Measurements from ENCODE around the gene SECTM1.
"Not testable (repeated sequence)": the region's sequence is repeated elsewhere in the genome, so short reads cannot be mapped to it uniquely, and the experiment has no call there.

The SECTM1 gene
- total RNA-seq: 1.3 reads per million

DNA sequence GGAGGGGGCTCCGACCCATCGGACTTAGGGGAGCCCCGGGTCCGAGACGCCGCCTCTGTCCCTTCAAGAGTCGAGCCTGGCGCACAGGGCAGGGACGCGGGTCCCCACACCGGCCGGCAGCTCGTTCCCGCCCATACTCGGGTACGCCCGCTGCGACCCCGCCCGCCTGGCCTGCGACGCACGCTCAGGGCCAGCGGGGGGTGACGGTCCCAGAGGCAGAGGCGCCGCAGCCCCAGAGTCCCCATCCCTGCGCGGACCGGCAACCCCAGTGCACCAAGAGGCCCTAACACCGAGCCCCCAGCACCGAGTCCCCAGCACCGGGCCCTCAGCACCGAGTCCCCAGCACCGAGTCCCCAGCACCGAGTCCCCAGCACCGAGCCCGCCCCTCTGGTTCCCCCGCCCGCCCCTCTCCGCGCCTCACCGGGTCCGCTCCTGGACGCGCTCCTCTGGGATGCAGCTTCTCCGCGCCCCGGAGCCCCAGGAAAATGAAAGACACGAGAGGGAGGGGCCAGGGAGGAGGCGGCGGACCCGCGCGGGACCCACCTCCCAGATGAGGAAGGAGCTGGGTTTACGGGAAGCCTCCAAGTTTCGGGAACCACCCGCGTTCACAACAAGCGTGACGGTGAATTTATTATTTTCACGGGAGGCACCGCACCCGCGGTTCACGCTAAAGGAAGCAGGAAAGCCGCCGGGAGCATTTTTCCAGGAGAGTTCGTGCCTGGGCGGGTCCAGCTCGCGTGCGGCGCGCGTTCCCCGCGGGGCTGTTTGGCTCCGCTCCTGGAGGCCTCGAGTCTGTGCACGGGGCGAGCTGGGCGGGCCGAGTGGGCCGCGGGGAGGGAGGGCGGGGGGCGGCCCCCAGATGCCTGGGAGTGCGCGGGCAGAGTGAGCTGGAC, at the start of gene SECTM1:
TSS of gene SECTM1 (minus strand) at position 488 of the 893 bp plus-strand sequence. CDS start 6,526 bp downstream, outside the sequence.
- DNase-seq: no peak

DNA sequence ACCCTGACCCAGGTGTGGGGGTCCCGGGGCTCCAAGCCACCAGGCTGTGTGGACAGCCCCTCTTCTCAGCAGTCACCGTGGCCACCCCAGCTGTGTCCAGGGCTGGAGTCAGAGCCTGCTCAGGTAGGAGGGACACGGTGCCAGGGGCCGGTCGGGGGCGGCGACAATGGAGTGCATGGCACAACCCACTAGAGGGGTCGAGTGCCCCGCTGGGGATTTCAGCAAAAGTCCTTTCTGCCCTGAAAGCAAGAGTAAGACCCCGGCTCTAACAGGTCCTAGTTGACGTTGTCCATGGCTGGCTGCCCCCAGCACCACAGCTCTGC, 49.3 kb upstream of the SECTM1 start:
- no peak for DNase-seq

DNA sequence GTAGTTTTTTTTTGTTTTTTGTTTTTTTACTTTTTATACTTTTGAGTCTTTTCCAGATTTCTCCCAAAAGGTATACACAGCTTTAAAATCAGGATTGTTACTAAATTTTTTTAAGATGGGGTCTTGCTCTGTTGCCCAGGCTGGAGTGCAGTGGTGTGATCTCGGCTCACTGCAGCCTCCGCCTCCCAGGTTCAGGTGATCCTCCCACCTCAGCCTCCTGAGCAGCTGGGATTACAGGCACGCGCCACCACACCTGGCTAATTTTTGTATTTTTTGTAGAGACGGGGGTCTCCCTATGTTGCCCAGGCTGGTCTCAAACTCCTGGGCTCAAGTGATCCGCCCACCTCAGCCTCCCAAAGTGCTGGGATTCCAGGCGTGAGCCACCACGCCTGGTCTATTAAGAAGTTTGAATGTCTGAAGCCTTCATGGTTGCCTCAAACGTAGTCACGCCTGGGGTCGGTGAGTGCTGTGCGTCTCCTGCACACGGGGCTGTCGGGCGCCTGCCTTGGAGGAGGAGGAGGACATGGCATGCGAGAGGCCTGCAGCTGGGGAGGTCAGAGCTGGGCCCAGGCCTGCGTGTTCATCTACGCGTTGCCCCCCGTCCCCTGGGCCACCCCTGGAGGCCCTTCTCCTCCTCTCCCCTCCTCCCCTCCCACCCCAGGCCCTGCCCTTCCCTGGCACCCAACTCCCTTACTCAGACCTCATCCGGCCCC, 48.8 kb upstream of the SECTM1 start:
- not testable (repeated sequence) for DNase-seq

DNA sequence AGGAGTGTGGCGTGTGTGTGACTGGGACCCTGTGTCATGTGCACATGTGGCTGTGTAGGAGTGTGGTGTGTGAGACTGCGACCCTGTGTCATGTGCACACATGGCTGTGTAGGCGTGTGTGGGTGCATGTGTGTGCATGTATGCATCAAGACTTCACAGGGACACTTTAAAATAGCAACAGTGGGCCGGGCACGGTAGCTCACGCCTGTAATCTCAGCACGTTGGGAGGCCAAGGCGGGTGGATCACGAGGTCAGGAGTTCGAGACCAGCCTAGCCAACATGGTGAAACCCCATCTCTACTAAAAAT, 48.1 kb upstream of the SECTM1 start:
- DNase-seq: not testable (repeated sequence)

- DNase-seq: no peak
Measured at GRCh38 chr17:82380860-82381702, 47.5 kb upstream of the SECTM1 start.

DNA sequence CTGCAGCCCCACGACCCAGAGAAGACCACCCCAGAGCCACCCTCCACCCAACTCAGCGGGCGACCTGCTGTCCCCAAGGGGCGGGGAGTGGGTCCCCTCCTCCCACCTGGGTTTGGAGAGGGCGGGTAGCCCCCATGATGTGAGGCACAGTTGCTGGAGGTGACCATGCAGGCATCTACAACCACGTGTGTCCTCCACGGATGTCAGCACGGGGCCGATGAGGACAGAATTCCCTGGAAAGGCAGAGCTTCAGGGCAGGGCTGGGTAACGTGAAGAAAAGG, 45.1 kb upstream of the SECTM1 start:
- no peak for DNase-seq

DNA sequence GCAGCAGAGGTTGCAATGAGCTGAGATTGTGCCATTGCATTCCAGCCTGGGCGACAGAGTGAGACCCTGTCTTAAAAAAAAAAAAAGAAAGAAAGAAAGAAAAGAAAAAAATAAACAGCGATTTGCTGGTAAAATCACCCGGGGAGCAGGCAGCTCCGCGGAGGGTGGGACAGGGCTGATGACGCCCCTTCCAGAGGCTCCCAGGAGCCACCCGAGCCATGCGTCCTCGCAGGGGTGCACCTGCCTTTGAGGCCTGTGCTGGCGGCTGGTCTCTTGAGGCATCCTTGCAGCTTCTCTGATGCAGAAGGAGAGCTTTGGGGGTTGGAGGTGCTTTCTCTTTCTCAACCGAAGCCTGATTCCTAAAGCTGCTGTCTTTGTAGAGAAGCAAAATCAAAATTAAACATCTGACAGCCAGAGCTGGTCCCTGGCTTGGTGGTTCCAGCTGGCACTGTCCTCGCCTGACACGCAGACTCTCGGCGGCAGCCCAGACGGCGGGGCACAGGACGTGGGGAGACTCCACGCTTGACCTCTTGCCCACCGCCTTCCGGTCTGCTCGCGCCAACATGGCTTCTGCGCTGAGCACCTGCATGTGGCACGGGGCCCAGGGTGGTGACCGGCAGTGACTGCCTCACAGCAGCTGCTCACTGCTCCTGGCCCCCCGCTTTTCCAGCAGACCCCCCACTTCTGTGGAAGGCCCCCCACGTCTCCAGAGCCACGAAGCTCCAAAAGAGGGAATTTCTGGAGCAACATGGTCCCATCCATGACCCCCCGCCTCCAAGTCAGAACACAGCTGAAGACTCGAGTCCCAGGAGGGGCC, 44.6 kb upstream of the SECTM1 start:
- no peak for DNase-seq

DNA sequence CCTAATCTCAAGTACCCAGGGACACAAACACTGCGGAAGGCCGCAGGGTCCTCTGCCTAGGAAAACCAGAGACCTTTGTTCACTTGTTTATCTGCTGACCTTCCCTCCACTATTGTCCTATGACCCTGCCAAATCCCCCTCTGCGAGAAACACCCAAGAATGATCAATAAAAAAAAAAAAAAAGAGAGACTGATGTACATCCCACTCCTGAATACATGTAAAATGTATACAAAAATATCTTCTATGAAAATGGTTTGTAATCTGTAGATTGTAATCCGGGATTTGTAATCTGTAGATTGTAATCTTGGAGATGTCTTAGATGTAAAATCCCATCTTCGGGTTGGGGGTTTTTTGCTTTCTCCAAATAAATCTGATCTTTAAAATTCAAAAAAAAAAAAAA, 43.7 kb upstream of the SECTM1 start:
- DNase-seq: not testable (repeated sequence)

GRCh38 chr17:82376042-82376730, 42.6 kb upstream of the SECTM1 start:
- DNase-seq: no peak

GRCh38 chr17:82375359-82376041, 41.9 kb upstream of the SECTM1 start:
- DNase-seq: no peak

DNA sequence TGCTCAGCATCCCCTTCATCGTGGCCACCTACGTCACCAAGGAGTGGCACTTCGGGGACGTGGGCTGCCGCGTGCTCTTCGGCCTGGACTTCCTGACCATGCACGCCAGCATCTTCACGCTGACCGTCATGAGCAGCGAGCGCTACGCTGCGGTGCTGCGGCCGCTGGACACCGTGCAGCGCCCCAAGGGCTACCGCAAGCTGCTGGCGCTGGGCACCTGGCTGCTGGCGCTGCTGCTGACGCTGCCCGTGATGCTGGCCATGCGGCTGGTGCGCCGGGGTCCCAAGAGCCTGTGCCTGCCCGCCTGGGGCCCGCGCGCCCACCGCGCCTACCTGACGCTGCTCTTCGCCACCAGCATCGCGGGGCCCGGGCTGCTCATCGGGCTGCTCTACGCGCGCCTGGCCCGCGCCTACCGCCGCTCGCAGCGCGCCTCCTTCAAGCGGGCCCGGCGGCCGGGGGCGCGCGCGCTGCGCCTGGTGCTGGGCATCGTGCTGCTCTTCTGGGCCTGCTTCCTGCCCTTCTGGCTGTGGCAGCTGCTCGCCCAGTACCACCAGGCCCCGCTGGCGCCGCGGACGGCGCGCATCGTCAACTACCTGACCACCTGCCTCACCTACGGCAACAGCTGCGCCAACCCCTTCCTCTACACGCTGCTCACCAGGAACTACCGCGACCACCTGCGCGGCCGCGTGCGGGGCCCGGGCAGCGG, 41.2 kb upstream of the SECTM1 start:
- DNase-seq: no peak

- no peak for DNase-seq
Measured at GRCh38 chr17:82373731-82374625, 40.4 kb upstream of the SECTM1 start.

DNA sequence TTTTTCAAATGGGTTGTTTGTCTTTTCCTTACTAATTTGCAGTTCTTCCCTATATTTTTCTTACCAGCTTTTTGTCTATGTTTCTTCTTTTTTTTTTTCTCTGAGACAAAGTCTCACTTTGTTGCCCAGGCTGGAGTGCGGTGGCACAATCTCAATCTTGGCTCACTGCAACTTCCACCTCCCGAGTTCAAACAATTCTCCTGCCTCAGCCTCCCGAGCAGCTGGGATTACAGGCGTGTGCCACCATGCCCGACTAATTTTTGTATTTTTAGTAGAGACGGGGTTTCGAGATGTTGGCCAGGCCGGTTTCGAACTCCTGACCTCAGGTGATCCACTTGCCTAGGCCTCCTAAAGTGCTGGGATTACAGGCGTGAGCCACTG, 39.5 kb upstream of the SECTM1 start:
- not testable (repeated sequence) for DNase-seq

DNA sequence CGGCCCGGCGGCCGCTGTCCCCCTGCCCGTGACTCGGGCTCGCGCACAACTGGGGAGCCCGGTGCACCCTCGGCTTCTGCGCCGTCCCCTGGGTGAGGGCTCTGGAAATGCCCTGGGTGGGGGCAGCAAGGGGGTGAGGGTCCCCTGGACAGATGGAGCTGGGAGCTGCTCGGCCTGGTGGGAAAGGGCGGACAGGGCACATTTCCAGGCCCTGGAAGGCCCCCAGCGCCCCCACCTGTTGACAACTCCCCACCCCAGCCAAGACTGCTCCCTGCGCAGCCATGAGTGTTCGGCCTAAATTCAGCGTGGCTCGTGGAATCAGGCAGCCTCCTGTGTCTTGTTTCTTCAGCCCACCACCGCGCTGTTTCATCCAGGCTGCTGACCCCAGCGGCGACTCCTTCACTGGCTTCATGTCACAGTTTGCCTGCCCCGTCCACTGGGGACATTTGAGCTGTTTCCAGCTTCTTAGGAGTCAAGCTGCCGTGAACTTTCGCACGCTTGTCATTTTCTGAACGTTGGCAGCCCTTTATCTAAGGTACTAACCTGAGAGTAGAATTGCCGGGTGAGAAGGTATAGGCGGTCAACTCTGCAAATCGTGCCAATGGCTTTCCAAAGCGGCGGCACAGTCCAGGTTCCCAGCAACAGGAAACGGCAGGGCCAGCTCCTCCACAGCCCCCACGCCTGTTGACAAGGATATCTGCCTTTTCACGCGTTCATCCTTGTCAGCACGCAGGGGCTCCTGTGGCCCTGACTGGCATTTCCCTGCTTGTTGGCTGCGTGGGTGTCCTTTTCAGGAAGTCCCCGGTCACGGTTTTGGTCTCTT, 38.9 kb upstream of the SECTM1 start:
- no peak for DNase-seq

DNA sequence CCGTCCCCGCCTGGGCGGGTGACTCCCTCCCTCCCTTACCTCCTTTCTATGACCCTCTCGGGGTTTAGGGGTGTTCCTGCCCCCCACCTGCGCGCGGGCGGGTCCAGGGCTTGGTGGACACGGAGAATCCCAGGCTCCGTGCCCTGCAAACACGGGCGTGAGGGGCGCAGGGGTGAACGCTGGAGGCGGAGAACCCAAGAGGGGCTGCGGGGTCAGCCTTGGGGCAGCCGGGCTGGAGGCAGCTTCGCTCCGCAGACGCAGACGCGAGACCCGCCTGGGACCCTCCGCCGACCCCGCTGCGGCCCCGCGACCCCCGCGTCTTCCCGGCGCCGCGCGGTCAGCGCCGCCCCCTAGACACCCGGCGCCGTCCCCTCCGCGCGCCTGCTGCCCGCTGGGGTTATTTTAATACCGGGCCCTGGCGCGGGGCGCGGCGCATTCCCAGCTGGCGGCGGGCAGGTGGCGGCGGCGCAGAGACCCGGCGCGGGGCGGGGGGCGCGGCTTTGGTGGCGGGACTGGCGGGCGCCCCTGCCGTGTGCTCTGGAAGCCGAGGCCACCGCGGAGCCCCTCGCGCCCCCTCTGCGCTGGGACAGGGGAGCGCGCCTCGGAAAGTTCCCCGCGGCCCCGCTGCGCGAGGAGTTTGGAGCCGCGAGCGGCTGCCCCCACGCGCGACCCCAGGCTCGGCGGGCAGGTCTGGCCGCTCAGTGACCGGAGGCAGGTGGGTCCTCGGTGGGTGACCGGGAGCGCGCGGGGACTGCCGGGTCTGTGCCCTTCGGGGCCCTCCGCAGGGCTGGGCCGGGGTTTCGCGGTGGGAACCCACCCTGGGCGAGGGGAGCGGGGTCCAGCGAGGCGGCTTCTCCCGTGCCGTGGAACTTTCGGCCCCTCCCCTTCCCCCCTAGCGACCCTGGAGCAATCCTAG, 38.0 kb upstream of the SECTM1 start, which contains the start of gene UTS2R:
TSS of gene UTS2R (plus strand) at position 433 of the 916 bp plus-strand sequence. CDS start 2,560 bp downstream, outside the sequence.
- no peak for DNase-seq

GRCh38 chr17:82370471-82371332, 37.1 kb upstream of the SECTM1 start:
- no peak for DNase-seq

DNA sequence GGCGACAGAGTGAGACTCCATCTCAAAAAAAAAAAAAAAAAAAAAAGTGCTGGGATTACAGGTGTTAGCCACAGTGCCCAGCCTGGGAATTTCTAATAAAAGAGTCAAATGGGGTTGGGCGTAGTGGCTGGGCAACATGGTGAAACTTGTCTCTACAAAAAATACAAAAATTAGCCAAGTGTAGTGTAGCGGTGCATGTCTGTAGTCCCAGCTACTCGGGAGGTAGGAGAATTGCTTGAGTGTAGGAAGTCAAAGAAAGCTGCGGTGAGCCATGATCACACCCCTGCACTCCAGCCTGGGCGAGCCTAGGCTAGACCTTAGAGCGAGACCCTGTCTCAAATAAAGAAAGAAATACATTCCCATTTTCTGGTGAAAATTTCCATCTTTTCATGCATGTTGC, 35.6 kb upstream of the SECTM1 start:
- no peak for DNase-seq

All from effector CD4-positive, alpha-beta T cell (primary cell).